ENCODE measurements around the gene APPBP2. TPM values are rescaled to one million over a fixed set of nuclear protein-coding genes. Genes with fewer than 3 reads are reported as not detected.
"Not testable (repeated sequence)": the region's sequence is repeated elsewhere in the genome, so short reads cannot be mapped to it uniquely, and the experiment has no call there.

Gene APPBP2, protein sequence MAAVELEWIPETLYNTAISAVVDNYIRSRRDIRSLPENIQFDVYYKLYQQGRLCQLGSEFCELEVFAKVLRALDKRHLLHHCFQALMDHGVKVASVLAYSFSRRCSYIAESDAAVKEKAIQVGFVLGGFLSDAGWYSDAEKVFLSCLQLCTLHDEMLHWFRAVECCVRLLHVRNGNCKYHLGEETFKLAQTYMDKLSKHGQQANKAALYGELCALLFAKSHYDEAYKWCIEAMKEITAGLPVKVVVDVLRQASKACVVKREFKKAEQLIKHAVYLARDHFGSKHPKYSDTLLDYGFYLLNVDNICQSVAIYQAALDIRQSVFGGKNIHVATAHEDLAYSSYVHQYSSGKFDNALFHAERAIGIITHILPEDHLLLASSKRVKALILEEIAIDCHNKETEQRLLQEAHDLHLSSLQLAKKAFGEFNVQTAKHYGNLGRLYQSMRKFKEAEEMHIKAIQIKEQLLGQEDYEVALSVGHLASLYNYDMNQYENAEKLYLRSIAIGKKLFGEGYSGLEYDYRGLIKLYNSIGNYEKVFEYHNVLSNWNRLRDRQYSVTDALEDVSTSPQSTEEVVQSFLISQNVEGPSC
- 10 to 100 TPM; 27.7 to 33.0 TPM for total RNA-seq

GRCh38 chr17:60525685-60526514 is at the start of gene APPBP2:
Gene APPBP2, minus strand, starts transcription at chr17:60526242. Its CDS starts 311 bp downstream, at chr17:60525931.
- Mint-ChIP-seq H3K4me1 (peaks cover 21% of the 10 kb centered on the region), H3K27ac (peak within 1 kb of the TSS; percentile 99), H3K4me3 (peak within 1 kb of the TSS; percentile 99), H3K27me3 (no peaks in the 10 kb centered on the region), H3K36me3 (ENCODE audit: low read depth) (peaks cover 20% of the 10 kb centered on the region), H3K9me3 (no peaks in the 10 kb centered on the region)
- peak; percentile 93 for ATAC-seq (replicated peaks)

DNA sequence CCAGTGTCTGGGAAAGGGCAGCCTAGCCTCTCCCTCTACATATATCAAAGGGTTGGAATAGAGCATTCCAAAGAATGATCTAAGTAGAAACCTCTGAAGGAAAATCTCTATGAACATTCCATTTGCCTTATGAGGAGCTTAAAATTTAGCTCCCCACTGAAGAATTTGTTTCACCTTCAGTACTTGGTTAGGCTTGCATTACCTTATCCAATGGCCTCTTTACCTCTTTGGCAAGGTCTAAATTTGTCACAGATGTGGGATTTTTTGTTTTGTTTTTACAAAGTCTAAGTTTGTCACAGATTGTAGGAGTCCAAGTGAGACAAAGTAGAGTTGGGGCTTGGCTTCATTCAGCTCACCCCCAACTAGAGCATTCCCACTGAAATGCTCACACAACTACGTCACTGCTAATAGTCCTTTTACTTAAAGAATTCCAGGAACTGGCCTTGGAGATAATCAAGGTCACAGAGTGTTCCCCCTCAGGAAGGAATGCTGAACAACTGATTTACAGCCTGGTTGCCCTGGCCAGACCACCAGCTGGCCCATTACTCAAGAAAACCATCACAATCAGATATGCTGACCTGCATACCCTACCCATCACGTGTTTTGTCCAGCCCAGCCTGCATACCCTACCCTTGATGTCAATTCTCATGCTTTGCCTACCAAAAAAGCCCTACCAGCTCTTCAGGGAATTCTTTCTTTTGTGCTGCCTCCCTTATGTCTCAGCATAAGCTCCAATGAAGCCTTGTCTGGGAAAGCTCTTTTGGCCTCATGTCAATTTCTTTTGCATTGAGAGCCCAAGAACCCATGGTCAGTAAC is 47.4 kb upstream of the APPBP2 start:
- Mint-ChIP-seq H3K4me1 (no peaks in the 10 kb centered on the region), H3K27me3 (peaks cover 3% of the 10 kb centered on the region), H3K9me3 (no peaks in the 10 kb centered on the region), H3K4me3 (no peak overlapping the region), H3K27ac (no peak overlapping the region), H3K36me3 (ENCODE audit: low read depth) (no peaks in the 10 kb centered on the region)
- no peak for ATAC-seq (replicated peaks)

GRCh38 chr17:60565233-60565632 is 39.2 kb upstream of the APPBP2 start:
- H3K27me3 Mint-ChIP-seq: peaks cover 3% of the 10 kb centered on the region
- H3K36me3 Mint-ChIP-seq (ENCODE audit: low read depth): no peaks in the 10 kb centered on the region
- H3K4me3 Mint-ChIP-seq: no peak overlapping the region
- no peak for ATAC-seq (replicated peaks)
- H3K9me3 Mint-ChIP-seq: no peaks in the 10 kb centered on the region
- no peaks in the 10 kb centered on the region for H3K4me1 Mint-ChIP-seq
- no peak overlapping the region for H3K27ac Mint-ChIP-seq

DNA sequence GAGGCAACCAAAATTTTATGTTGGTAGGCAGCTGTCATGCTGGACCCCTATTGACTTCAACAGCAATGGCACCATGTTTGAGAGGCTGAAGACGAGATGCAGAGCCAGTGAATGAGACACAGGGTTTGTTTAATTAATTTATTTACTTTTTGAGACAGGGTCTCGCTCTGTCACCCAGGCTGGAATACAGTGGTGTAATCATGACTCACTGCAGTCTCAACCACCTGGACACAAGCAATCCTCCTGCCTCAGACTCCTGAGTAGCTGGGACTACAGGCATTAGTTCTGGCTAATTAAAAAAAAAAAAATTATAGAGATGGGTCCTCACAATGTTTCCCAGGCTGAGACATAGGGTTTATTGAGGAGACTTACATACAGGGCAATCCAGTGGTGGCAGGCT is 37.7 kb upstream of the APPBP2 start:
- Mint-ChIP-seq H3K4me1 (no peaks in the 10 kb centered on the region), H3K27ac (no peak overlapping the region), H3K4me3 (no peak overlapping the region), H3K36me3 (ENCODE audit: low read depth) (no peaks in the 10 kb centered on the region), H3K27me3 (peaks cover 3% of the 10 kb centered on the region), H3K9me3 (peaks cover under 1% of the 10 kb centered on the region)
- no peak for ATAC-seq (replicated peaks)

DNA sequence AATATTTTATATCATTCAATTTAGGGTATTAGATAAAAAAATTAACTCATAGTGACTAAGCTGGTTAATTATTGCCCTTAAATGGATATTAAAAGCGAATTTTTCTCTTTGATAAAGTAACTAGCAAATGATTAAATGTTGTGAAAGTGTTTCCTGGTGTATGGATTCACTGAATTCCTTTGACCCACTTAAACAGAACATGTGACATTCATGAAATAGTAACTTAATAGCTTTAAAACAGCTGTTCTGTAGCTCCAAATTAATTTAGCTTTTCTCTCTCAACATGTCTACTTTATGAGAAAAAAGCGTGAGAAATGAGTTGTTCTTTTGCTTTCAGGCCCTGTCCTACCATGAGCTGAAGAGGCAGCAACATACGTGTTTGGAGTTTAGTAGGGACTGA is 36.4 kb upstream of the APPBP2 start:
- peaks cover 3% of the 10 kb centered on the region for H3K9me3 Mint-ChIP-seq

DNA sequence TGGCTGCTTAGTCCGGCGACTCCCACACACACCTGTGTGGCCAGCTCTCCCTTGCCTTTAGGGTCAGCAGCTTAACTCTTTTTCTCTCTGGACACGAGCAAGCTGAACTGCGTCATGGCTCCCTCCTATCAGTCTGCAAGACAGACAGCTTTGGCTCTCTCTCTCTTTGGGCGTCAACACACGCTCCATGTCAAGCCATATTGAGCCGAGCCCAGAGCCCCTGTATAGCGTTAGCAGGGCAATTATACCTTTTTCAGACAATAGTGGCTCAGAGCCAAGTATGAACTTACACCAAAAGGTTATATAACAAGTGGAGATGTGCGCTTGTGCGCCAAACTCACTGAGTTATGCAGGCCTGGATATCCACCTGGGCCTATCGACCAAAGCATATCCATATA is 34.8 kb upstream of the APPBP2 start:
- Mint-ChIP-seq H3K27ac (no peak overlapping the region), H3K4me1 (no peaks in the 10 kb centered on the region), H3K36me3 (ENCODE audit: low read depth) (no peaks in the 10 kb centered on the region), H3K27me3 (peaks cover 3% of the 10 kb centered on the region), H3K4me3 (no peak overlapping the region), H3K9me3 (peaks cover 3% of the 10 kb centered on the region)
- ATAC-seq (replicated peaks): no peak

More for the DNA sequence above, 36.4 kb upstream of the APPBP2 start:
- no peaks in the 10 kb centered on the region for H3K4me1 Mint-ChIP-seq
- H3K4me3 Mint-ChIP-seq: no peak overlapping the region
- no peak for ATAC-seq (replicated peaks)
- H3K27ac Mint-ChIP-seq: no peak overlapping the region
- no peaks in the 10 kb centered on the region for H3K36me3 Mint-ChIP-seq (ENCODE audit: low read depth)
- peaks cover 3% of the 10 kb centered on the region for H3K27me3 Mint-ChIP-seq

GRCh38 chr17:60559995-60560859 is 34.2 kb upstream of the APPBP2 start:
- H3K9me3 Mint-ChIP-seq: peaks cover 3% of the 10 kb centered on the region
- H3K4me3 Mint-ChIP-seq: no peak overlapping the region
- peaks cover 3% of the 10 kb centered on the region for H3K27me3 Mint-ChIP-seq
- no peaks in the 10 kb centered on the region for H3K4me1 Mint-ChIP-seq
- no peak for ATAC-seq (replicated peaks)
- no peak overlapping the region for H3K27ac Mint-ChIP-seq
- H3K36me3 Mint-ChIP-seq (ENCODE audit: low read depth): no peaks in the 10 kb centered on the region

DNA sequence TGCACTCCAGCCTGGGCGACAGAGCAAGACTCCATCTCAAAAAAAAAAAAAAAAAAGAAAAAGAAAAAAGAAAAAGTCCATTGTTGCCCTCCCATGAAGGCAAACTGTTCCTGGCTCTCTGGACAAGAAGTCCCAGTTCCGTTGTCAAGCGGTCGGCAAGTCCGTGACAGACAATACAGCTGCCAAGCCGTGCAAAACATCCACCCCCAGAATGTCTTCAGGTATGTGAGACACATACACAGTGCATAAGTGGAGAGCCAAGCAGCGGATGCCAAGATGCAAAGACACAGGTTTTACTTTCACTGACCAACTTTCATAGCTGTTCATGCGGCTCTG is 33.6 kb upstream of the APPBP2 start:
- H3K9me3 Mint-ChIP-seq: peaks cover 3% of the 10 kb centered on the region
- no peaks in the 10 kb centered on the region for H3K4me1 Mint-ChIP-seq
- H3K4me3 Mint-ChIP-seq: no peak overlapping the region
- no peaks in the 10 kb centered on the region for H3K36me3 Mint-ChIP-seq (ENCODE audit: low read depth)
- peaks cover 3% of the 10 kb centered on the region for H3K27me3 Mint-ChIP-seq
- no peak for ATAC-seq (replicated peaks)
- no peak overlapping the region for H3K27ac Mint-ChIP-seq

DNA sequence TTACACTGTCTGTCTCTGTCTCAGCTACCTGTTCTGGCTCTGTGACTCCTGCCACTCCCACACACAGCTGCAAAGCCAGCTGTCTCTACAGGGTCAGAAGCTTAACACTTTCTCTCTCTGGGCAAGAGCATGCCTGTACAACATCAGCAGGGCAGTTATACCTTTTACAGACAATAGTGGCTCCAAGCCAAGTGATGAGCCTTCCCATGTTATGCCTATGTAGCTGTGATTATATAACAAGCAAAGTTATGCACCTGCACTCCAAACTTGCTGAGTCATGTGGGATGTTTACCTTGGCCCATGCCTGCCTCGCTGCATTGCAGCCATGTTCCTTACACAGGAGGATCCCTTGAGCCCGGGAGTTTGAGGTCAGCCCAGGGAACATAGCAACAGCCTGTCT is 31.8 kb upstream of the APPBP2 start:
- no peak overlapping the region for H3K4me3 Mint-ChIP-seq
- H3K4me1 Mint-ChIP-seq: no peaks in the 10 kb centered on the region
- peaks cover 3% of the 10 kb centered on the region for H3K9me3 Mint-ChIP-seq
- H3K36me3 Mint-ChIP-seq (ENCODE audit: low read depth): no peaks in the 10 kb centered on the region
- H3K27ac Mint-ChIP-seq: no peak overlapping the region
- H3K27me3 Mint-ChIP-seq: peaks cover 3% of the 10 kb centered on the region
- ATAC-seq (replicated peaks): no peak

DNA sequence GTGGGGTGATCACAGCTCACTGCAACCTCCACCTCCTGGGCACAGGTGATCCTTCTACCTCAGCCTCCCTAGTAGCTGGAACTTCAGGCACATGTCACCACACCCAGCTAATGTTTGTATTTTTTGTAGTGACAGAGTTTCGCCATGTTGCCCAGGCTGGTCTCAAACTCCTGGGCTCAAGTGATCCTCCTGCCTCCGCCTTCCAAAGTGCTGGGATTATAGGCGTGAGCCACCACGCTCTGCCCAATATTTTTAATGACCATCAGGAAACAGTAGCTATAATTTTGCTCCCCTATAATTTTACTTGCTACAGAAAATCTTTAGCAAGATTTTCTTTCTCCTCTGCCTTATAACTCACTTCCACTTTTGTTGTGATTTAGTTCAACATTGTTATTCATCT is 29.7 kb upstream of the APPBP2 start:
- no peak overlapping the region for H3K27ac Mint-ChIP-seq
- no peak overlapping the region for H3K4me3 Mint-ChIP-seq
- H3K36me3 Mint-ChIP-seq (ENCODE audit: low read depth): no peaks in the 10 kb centered on the region
- no peak for ATAC-seq (replicated peaks)
- peaks cover 3% of the 10 kb centered on the region for H3K9me3 Mint-ChIP-seq
- H3K27me3 Mint-ChIP-seq: peaks cover 1% of the 10 kb centered on the region
- no peaks in the 10 kb centered on the region for H3K4me1 Mint-ChIP-seq

DNA sequence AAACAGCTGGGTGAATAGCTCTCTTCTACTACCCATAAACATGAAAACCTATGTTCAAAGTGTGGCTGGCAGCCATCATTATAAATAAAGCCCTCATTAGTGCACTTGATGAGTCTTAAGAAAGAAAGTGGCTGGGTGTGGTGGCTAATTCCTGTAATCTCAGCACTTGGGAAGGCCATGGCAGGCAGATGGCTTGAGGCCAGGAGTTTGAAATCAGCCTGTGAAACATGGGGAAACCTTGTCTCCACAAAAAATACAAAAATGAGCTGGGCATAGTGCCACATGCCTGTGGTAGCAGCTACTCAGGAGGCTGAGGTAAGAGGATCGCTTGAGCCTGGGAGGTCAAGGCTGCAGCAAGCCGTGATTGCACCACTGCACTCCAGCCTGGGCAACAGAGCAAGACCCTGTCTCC is 28.3 kb upstream of the APPBP2 start:
- Mint-ChIP-seq H3K27ac (no peak overlapping the region), H3K4me1 (no peaks in the 10 kb centered on the region), H3K9me3 (peaks cover 3% of the 10 kb centered on the region), H3K36me3 (ENCODE audit: low read depth) (no peaks in the 10 kb centered on the region), H3K27me3 (no peaks in the 10 kb centered on the region), H3K4me3 (no peak overlapping the region)
- ATAC-seq (replicated peaks): no peak

DNA sequence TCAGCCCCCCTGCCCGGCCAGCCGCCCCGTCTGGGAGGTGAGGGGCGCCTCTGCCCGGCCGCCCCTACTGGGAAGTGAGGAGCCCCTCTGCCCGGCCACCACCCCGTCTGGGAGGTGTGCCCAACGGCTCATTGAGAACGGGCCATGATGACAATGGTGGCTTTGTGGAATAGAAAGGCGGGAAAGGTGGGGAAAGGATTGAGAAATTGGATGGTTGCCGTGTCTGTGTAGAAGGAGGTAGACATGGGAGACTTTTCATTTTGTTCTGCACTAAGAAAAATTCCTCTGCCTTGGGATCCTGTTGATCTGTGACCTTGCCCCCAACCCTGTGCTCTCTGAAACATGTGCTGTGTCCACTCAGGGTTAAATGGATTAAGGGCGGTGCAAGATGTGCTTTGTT is 26.2 kb upstream of the APPBP2 start:
- not testable (repeated sequence) for H3K4me1 Mint-ChIP-seq; H3K27me3 Mint-ChIP-seq; H3K9me3 Mint-ChIP-seq; ATAC-seq (replicated peaks); H3K27ac Mint-ChIP-seq; H3K4me3 Mint-ChIP-seq; H3K36me3 Mint-ChIP-seq (ENCODE audit: low read depth)

GRCh38 chr17:60548990-60549389 is 22.9 kb upstream of the APPBP2 start:
- H3K36me3 Mint-ChIP-seq (ENCODE audit: low read depth): no peaks in the 10 kb centered on the region
- H3K4me1 Mint-ChIP-seq: no peaks in the 10 kb centered on the region
- ATAC-seq (replicated peaks): no peak
- no peak overlapping the region for H3K4me3 Mint-ChIP-seq
- no peaks in the 10 kb centered on the region for H3K9me3 Mint-ChIP-seq
- H3K27ac Mint-ChIP-seq: no peak overlapping the region
- H3K27me3 Mint-ChIP-seq: no peaks in the 10 kb centered on the region

Measured in activated T-helper 17 cell treated with anti-CD3 and anti-CD28 coated beads, Interleukin-2, amount 50 U/mL, for 72 hours (primary cell).